HCT116 (cell line): Measurements from ENCODE around the gene AP3D1. TPM values are rescaled to one million over a fixed set of nuclear protein-coding genes. Genes with fewer than 3 reads are reported as not detected.
A peak's percentile ranks its signal among the peaks of the same experiment; 100 is the strongest.

Experiments
- ATAC-seq: fragments of 200-7000 bp; cut with Tn5 transposase; 2 replicates; pipeline ENCODE4 v1.9.1; 2020; ENCODE audit warnings: mild to moderate bottlenecking, moderate library complexity
- BruUV-seq: library from RNA; stranded (reverse); fragments of 400-500 nt; replicated peaks from 2 replicates; lab custom pipeline; 2021; lab: Mats Ljungman, UMichigan
- CTCF ChIA-PET: fragments of 300-600 bp; sonication (Branson Sonifier 250); formaldehyde crosslinking; loops from one replicate; lab custom pipeline; 2021; ENCODE audit warnings: antibody characterized with exemption; lab: Charles Lee
- POLR2A ChIA-PET: fragments of 300-600, 350-600 bp; sonication (Branson Sonifier 250); formaldehyde crosslinking; loops from one replicate; lab custom pipeline; 2021; ENCODE audit warnings: antibody characterized with exemption; lab: Charles Lee
- RAD21 ChIA-PET, 2 experiments: fragments of 300-600 bp; sonication (Branson Sonifier 250); formaldehyde crosslinking; loops; one replicate each; lab custom pipeline; 2023; ENCODE audit warnings: low total read pairs in 2 of 2; ENCODE audit not compliant: uncharacterized antibody in 2 of 2, unreplicated experiment in 2 of 2, low non-redundant PET in 1 of 2; lab: Charles Lee
- DNase-seq: peaks from one replicate; pipeline ENCODE4 v3.0.0-alpha.2; 2010; ENCODE audit warnings: low read depth, low spot score
- H2AFZ ChIP-seq: fragments of 200-600 bp; shearing (Covaris generic), sonication (generic); 2 replicates; pipeline ENCODE4 v1.6.1; 2017; ENCODE audit warnings: low read depth, mixed run types, mixed read lengths, antibody characterized with exemption, low read length; ENCODE audit not compliant: poor library complexity, severe bottlenecking
- H3K27ac ChIP-seq: 2 replicates; pipeline ENCODE4 v1.5.1; 2012; ENCODE audit warnings: low read depth, low read length
- H3K27me3 ChIP-seq: fragments of 200-600 bp; sonication (generic); 2 replicates; pipeline ENCODE4 v1.6.1; 2016; ENCODE audit warnings: mixed run types, low read length, mixed read lengths; ENCODE audit not compliant: insufficient read depth
- H3K36me3 ChIP-seq, 2 experiments: fragments of 200-500 bp in 1 of 2; fragments of 200-600 bp in 1 of 2; sonication (Bioruptor generic) in 1 of 2; sonication (generic) in 1 of 2; 2 replicates each; pipeline versions ENCODE4 v1.5.1 to v1.6.1; 2014 to 2016; ENCODE audit warnings: low read length in 2 of 2, inconsistent platforms in 1 of 2, mixed read lengths in 1 of 2, mixed run types in 1 of 2; ENCODE audit not compliant: insufficient read depth in 2 of 2, control insufficient read depth in 1 of 2
- H3K4me1 ChIP-seq, 2 experiments: fragments of 200-600 bp in 1 of 2; sonication (generic) in 1 of 2; 2 replicates each; pipeline versions ENCODE4 v1.5.1 to v1.6.1; 2012 to 2017; ENCODE audit warnings: low read length in 2 of 2, inconsistent platforms in 1 of 2, mild to moderate bottlenecking in 1 of 2, mixed read lengths in 1 of 2, mixed run types in 1 of 2, moderate library complexity in 1 of 2; ENCODE audit not compliant: insufficient read depth in 2 of 2, control insufficient read depth in 1 of 2
- H3K4me2 ChIP-seq: fragments of 200-600 bp; sonication (generic); 2 replicates; pipeline ENCODE4 v1.6.1; 2017; ENCODE audit warnings: mixed run types, low read length, mixed read lengths
- H3K4me3 ChIP-seq, 2 experiments: fragments of 200-600 bp in 1 of 2; sonication (generic) in 1 of 2; replicated peaks in 1 of 2; 2 replicates each; pipeline ENCODE4 v1.5.1; 2011 to 2016; ENCODE audit warnings: low read length in 2 of 2, control low read depth in 1 of 2, low read depth in 1 of 2, mild to moderate bottlenecking in 1 of 2, mixed read lengths in 1 of 2, mixed run types in 1 of 2
- H3K79me2 ChIP-seq: fragments of 200-600 bp; sonication (generic); 2 replicates; pipeline ENCODE4 v1.6.1; 2017; ENCODE audit warnings: mild to moderate bottlenecking, mixed run types, low read length, moderate library complexity, mixed read lengths; ENCODE audit not compliant: insufficient read depth
- H3K9ac ChIP-seq: fragments of 200-600 bp; sonication (generic); 2 replicates; pipeline ENCODE4 v1.6.1; 2016; ENCODE audit warnings: low read length, mixed read lengths
- H3K9me2 ChIP-seq: fragments of 200-600 bp; sonication (generic), shearing (Covaris generic); 2 replicates; pipeline ENCODE4 v1.6.1; 2017; ENCODE audit warnings: mixed run types, mild to moderate bottlenecking, moderate library complexity; ENCODE audit not compliant: insufficient read depth
- H3K9me3 ChIP-seq, 2 experiments: fragments of 200-500 bp in 1 of 2; fragments of 200-600 bp in 1 of 2; sonication (Bioruptor generic) in 1 of 2; sonication (generic) in 1 of 2; 2 replicates each; pipeline ENCODE4 v1.6.1; 2014 to 2017; ENCODE audit warnings: low read length in 2 of 2, mixed read lengths in 2 of 2, inconsistent platforms in 1 of 2, low read depth in 1 of 2, mild to moderate bottlenecking in 1 of 2, mixed run types in 1 of 2, moderate library complexity in 1 of 2; ENCODE audit not compliant: control insufficient read depth in 1 of 2, insufficient read depth in 1 of 2
- H4K20me1 ChIP-seq: fragments of 200-600 bp; sonication (generic), shearing (Covaris generic); 2 replicates; pipeline ENCODE4 v1.6.1; 2017; ENCODE audit warnings: mixed run types, mild to moderate bottlenecking, moderate library complexity; ENCODE audit not compliant: insufficient read depth
- CBX3 ChIP-seq: IDR thresholded peaks from 2 replicates; pipeline ENCODE4 v1.6.1; 2012; ENCODE audit warnings: low read depth
- CEBPB ChIP-seq: IDR thresholded peaks from 2 replicates; pipeline ENCODE4 v1.6.1; 2012; ENCODE audit warnings: low read depth
- EGR1 ChIP-seq: IDR thresholded peaks from 2 replicates; pipeline ENCODE4 v1.6.1; 2012; ENCODE audit warnings: low read depth
- EZH2 ChIP-seq: fragments of 200-600 bp; sonication (generic); IDR thresholded peaks from 2 replicates; pipeline ENCODE4 v1.6.1; 2017; ENCODE audit warnings: antibody characterized with exemption, mixed run types
- FOSL1 ChIP-seq: IDR thresholded peaks from 2 replicates; pipeline ENCODE4 v1.6.1; 2012; ENCODE audit warnings: low read depth
- JUND ChIP-seq: IDR thresholded peaks from 2 replicates; pipeline ENCODE4 v1.6.1; 2012
- MAX ChIP-seq: IDR thresholded peaks from 2 replicates; pipeline ENCODE4 v1.6.1; 2012
- POLR2A ChIP-seq: IDR thresholded peaks from 2 replicates; pipeline ENCODE4 v1.7.0; 2011; ENCODE audit warnings: borderline replicate concordance; ENCODE audit not compliant: insufficient read depth, insufficient read length; ENCODE audit errors: extremely low read depth
- POLR2AphosphoS5 ChIP-seq: IDR thresholded peaks from 2 replicates; pipeline ENCODE4 v1.6.1; 2011; ENCODE audit warnings: mild to moderate bottlenecking, low read depth, low read length, moderate library complexity
- RAD21 ChIP-seq: IDR thresholded peaks from 2 replicates; pipeline ENCODE4 v1.6.1; 2012; ENCODE audit warnings: low read depth, mild to moderate bottlenecking
- REST ChIP-seq: IDR thresholded peaks from 2 replicates; pipeline ENCODE4 v1.6.1; 2012; ENCODE audit warnings: low read depth
- SIN3A ChIP-seq: IDR thresholded peaks from 2 replicates; pipeline ENCODE4 v1.6.1; 2012; ENCODE audit warnings: low read depth
- SP1 ChIP-seq: IDR thresholded peaks from 2 replicates; pipeline ENCODE4 v1.6.1; 2012; ENCODE audit warnings: low read depth
- SRF ChIP-seq: IDR thresholded peaks from 2 replicates; pipeline ENCODE4 v1.6.1; 2012; ENCODE audit warnings: low read depth
- TCF7L2 ChIP-seq: IDR thresholded peaks from 2 replicates; pipeline ENCODE4 v1.7.0; 2011; ENCODE audit warnings: borderline replicate concordance, inconsistent platforms; ENCODE audit not compliant: insufficient read depth, insufficient read length; ENCODE audit errors: extremely low read depth
- YY1 ChIP-seq: IDR thresholded peaks from 2 replicates; pipeline ENCODE4 v1.6.1; 2011; ENCODE audit warnings: low read length, low read depth, moderate library complexity, mild to moderate bottlenecking; ENCODE audit not compliant: insufficient replicate concordance; ENCODE audit errors: extremely low read depth
- intact Hi-C: fragments of 100-400 bp; cut with micrococcal nuclease; formaldehyde crosslinking; loops from 2 replicates; pipeline ENCODE4 v1.10.0; 2022
- total RNA-seq: library from RNA; stranded (reverse); gene quantifications from one replicate; pipeline ENCODE4 v1.2.1, GENCODE V29; 2021; ENCODE audit not compliant: unreplicated experiment
- TF ChIP-seq, protein P1 (sequence below): IDR thresholded peaks from 2 replicates; pipeline ENCODE4 v1.6.1; 2012

The AP3D1 gene
- total RNA-seq, 1 experiment from 2014 or later: 137 TPM

- peak overlapping the region; percentile 38 for H3K9ac ChIP-seq
- RAD21 ChIA-PET: no interaction called here
Observed at GRCh38 chr19:2089001-2089711, 62.2 kb downstream of the AP3D1 start.

GRCh38 chr19:2087621-2088100, 63.7 kb downstream of the AP3D1 start:
- Histone ChIP-seq H2AFZ (no peak overlapping the region), H3K9me3 (no peaks in the 10 kb centered on the region), H3K9me2 (no peaks in the 10 kb centered on the region), H3K9ac (peak overlapping the region; percentile 37), H3K4me2 (peak overlapping the region; percentile 52), H3K79me2 (peaks cover 11% of the 10 kb centered on the region), H3K36me3 (no peaks in the 10 kb centered on the region; a peak in 1 of 4 replicates), H3K27me3 (no peaks in the 10 kb centered on the region), H3K4me1 (peaks cover 36 to 54% of the 10 kb centered on the region in 2 experiments), H3K4me3 (no peak overlapping the region; a peak in 1 of 4 replicates), H3K27ac (peak overlapping the region; percentile 67; the same call in 1 of the 2 replicates), H4K20me1 (no peaks in the 10 kb centered on the region)
- BruUV-seq: no TSS peak
- POLR2A ChIA-PET: no interaction called here
- DNase-seq: no peak
- intact Hi-C loops: no loop called here
- CTCF ChIA-PET: no interaction called here
- ATAC-seq: peak; percentile 28
- RAD21 ChIA-PET: no interaction called here
- no peak for TF ChIP-seq SIN3A
- TF ChIP-seq EZH2: no peak
- no peak for TF ChIP-seq TCF7L2
- TF ChIP-seq, protein P1, sequence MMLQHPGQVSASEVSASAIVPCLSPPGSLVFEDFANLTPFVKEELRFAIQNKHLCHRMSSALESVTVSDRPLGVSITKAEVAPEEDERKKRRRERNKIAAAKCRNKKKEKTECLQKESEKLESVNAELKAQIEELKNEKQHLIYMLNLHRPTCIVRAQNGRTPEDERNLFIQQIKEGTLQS: no peak
- no peak for TF ChIP-seq REST
- TF ChIP-seq CEBPB: no peak
- no peak for TF ChIP-seq RAD21
- no peak for TF ChIP-seq FOSL1
- TF ChIP-seq JUND: no peak
- no peak for TF ChIP-seq YY1

More at GRCh38 chr19:2089001-2089711, 62.2 kb downstream of the AP3D1 start:
- H3K4me1 ChIP-seq: peaks cover 36 to 55% of the 10 kb centered on the region in 2 experiments
- no peak; the same call in 1 of the 2 replicates for TF ChIP-seq POLR2AphosphoS5
- TF ChIP-seq JUND: no peak
- TF ChIP-seq CBX3: no peak
- TF ChIP-seq SP1: peak; percentile 56
- TF ChIP-seq SIN3A: 0 out of 2 replicates have a peak, but pooled peaks have one; percentile 8
- TF ChIP-seq, protein P1: no peak
- no peak for TF ChIP-seq EGR1
- no peak for TF ChIP-seq POLR2A
- TF ChIP-seq MAX: peak; percentile 11; the same call in 1 of the 2 replicates
- no peak for TF ChIP-seq SRF
- TF ChIP-seq, all 23 proteins: peak for 3
- H3K9me3 ChIP-seq: no peaks in the 10 kb centered on the region
- intact Hi-C loops: no loop called here
- ATAC-seq (0 out of 2 replicates have a peak, but pooled peaks have one; percentile 18), DNase-seq (no peak)
- H3K4me3 ChIP-seq: 0 out of 4 replicates have a peak overlapping the region, but pooled peaks of 1 of the 2 experiments have one; percentile 16
- BruUV-seq: no TSS peak
- CTCF ChIA-PET: no interaction called here
- peaks cover under 1 to 2% of the 10 kb centered on the region in 2 experiments; a peak in 1 of 4 replicates for H3K36me3 ChIP-seq
- H3K27me3 ChIP-seq: no peaks in the 10 kb centered on the region
- peak overlapping the region; percentile 65 for H3K4me2 ChIP-seq
- POLR2A ChIA-PET: no interaction called here
- peak overlapping the region; percentile 54 for H3K27ac ChIP-seq
- H4K20me1 ChIP-seq: no peaks in the 10 kb centered on the region
- no peaks in the 10 kb centered on the region for H3K9me2 ChIP-seq
- peaks cover 12% of the 10 kb centered on the region for H3K79me2 ChIP-seq
- no peak overlapping the region for H2AFZ ChIP-seq
